Middle frontal gyrus (tissue), 1 donor: Measurements from ENCODE around the gene SPO11.

Experiments used
- DNase-seq: peaks from one replicate; pipeline ENCODE4 v3.0.0-alpha.2; 2015; ENCODE audit warnings: low spot score; ENCODE audit errors: extremely low spot score

The SPO11 gene

DNA sequence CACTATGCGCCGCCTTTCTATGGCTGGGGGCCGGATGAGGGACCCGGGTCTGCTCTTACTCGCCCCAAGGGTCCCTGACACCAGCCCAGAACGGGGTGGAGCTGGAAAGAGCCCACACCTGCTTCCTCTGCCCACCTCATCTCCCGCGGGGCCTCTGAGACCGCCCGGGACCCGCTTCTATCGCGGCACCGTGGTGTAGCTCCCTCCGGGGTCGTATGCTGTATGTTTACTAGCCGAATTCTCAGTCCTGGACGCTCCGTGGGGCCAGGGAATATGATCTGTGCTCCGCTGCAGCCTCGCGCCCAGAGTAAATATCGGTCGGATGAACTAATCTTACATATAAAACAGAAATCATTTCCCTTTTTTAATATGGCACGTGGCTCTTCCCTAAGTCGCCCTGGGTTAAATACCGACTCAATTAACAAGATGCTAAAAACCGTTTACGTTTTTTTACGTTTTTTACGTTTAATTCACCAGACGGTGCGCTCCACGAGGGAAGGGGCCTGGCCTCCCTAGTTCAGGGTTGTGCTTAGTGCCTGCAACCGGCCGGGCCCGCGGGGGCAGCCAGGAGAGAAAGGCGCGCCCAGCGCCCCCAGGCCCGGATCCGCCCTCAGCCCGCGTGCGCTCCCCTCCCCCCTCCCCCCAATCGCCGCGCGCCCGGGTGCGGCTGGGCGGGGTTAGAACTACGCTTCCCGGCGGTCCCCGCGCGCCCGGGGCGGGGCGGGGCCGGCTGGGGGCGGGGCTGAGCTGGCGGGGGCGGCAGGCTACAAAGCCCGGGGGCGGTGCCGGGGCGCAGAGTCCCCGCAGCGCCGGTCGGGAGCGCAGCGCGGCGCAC, 61.2 kb downstream of the SPO11 start, which contains the start of gene RBM38:
RBM38 (plus strand) TSS at position 793 of the 835 bp plus-strand sequence. CDS start 186 bp downstream, outside the sequence.
- no peak for DNase-seq

DNA sequence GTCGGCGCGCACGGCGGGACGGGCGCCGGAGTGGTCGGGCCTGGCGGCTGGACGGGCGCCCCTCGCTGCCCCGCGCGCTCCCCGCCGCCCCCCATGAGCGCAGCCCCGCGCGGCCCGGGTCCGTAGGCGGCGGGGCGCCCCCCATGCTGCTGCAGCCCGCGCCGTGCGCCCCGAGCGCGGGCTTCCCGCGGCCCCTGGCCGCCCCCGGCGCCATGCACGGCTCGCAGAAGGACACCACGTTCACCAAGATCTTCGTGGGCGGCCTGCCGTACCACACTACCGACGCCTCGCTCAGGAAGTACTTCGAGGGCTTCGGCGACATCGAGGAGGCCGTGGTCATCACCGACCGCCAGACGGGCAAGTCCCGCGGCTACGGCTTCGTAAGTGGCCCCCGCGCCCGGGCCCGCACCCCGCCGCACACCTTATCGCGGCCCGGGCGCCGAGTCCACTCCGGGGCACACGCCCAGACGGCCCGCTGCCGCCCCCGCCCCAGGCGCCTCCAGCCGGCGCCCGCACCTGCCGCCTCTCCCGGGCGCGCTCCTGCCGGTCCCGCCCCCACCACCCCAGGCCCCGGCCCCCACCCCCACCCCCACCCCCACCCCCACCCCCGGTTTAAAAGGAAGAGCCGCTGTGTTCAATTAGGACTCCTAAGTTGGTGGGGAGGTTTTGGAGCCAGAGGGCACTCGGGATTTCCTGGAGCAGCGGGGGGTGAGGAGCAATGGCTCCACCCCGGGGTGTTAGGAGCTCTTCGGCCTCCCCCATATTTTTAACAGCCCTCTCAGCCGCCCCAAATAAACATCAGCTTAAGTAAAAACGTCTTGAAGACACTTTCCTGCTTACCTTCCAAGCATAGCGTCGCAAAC, 62.1 kb downstream of the SPO11 start:
- DNase-seq: no peak

DNA sequence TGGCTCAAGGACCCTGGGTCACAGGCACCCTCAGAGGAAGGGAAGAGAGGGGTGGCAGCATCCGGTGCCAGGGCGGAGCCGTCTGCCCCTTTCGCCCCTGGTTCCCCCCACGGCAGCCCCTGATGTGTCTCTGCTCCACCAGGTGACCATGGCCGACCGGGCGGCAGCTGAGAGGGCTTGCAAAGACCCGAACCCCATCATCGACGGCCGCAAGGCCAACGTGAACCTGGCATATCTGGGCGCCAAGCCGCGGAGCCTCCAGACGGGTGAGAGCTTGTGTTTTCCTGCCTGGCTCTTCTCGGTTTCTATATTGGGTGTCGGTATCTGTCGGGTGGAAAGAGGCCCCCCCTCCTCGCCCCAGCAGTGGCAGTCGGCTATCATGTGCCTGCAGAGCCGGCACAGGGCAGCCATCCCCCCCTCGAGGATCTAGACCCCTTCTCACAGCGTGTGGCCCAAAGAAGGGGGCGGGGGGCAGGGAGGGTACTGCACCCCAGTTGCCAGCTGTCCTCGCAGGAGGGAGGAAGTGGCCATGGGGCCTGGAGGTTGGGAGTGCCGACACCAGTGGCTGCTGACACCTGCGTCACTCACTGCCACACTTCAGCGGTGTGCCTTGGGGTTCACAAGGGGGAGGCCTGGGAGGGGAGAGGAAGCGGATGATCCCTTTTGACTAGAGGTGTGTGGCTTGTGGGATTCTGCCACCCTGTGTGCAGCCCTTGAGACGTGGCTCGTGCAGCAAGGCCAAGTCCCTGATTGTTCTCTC, 63.1 kb downstream of the SPO11 start:
- no peak for DNase-seq
